Measurements from ENCODE around the gene TCERG1L. TPM values are rescaled to one million over a fixed set of nuclear protein-coding genes. Genes with fewer than 3 reads are reported as not detected.

TCERG1L gene
- total RNA-seq (2021) (not detected in 2 replicates), Bru-seq, nascent RNA (not detected), BruChase-seq, experiment 1, labeled RNA remaining after a 2-hour chase (percentile 0 among the genes with signal in this experiment), BruChase-seq, experiment 2, labeled RNA remaining after a 6-hour chase (not detected)
- long read RNA-seq, result 0 reads

GRCh38 chr10:131311661-131312477 is at the start of gene TCERG1L:
TSS of gene TCERG1L (minus strand) at chr10:131311721. CDS start at chr10:131311635, 86 bp downstream.
- Histone ChIP-seq H3K27ac (no peak within 1 kb of the TSS), H3K79me2 (ENCODE audit: low read depth) (no peaks in the 10 kb centered on the region), H3K4me2 (no peak within 1 kb of the TSS), H3K9me3 (ENCODE audit: insufficient read depth, low read depth) (no peaks in the 10 kb centered on the region), H3K27me3 (ENCODE audit: insufficient read depth, low read depth) (peaks cover 5% of the 10 kb centered on the region; the same call in 1 of the 2 replicates), H3K4me1 (replicated peaks; ENCODE audit: insufficient read depth) (no peaks in the 10 kb centered on the region), H3F3A (ENCODE audit: insufficient read depth, low read depth) (no peaks in the 10 kb centered on the region), H3K4me3 (no peak within 1 kb of the TSS), H2AFZ (no peak within 1 kb of the TSS), H3K36me3 (ENCODE audit: low read depth) (no peaks in the 10 kb centered on the region), H3K9me2 (ENCODE audit: insufficient read depth) (no peaks in the 10 kb centered on the region), H4K20me1 (ENCODE audit: insufficient read depth) (no peaks in the 10 kb centered on the region)
- no peak for TF ChIP-seq CTCF (conservative IDR thresholded peaks at IDR 0.05)
- no peak for TF ChIP-seq EZH2 (IDR thresholded peaks at IDR 0.05; ENCODE audit: low read depth)
- intact Hi-C loops (cut with micrococcal nuclease; ENCODE audit: unreplicated experiment), result no loop called here
- BruUV-seq (replicated peaks), result no TSS peak
- CTCF ChIA-PET, result no interaction called here
- DNase-seq, result no peak
- POLR2A ChIA-PET (ENCODE audit: unreplicated experiment), result no interaction called here

GRCh38 chr10:131358741-131359442 is 47.4 kb upstream of the TCERG1L start:
- H3K9me3 ChIP-seq (ENCODE audit: insufficient read depth, low read depth), result no peaks in the 10 kb centered on the region
- intact Hi-C loops (cut with micrococcal nuclease; ENCODE audit: unreplicated experiment), result no loop called here
- CTCF ChIA-PET, result no interaction called here
- no peaks in the 10 kb centered on the region for H3K9me2 ChIP-seq (ENCODE audit: insufficient read depth)
- no peaks in the 10 kb centered on the region for H3K36me3 ChIP-seq (ENCODE audit: low read depth)
- no peaks in the 10 kb centered on the region for H3K4me1 ChIP-seq (replicated peaks; ENCODE audit: insufficient read depth)
- H3K79me2 ChIP-seq (ENCODE audit: low read depth), result no peaks in the 10 kb centered on the region
- no TSS peak for BruUV-seq (replicated peaks)
- H3K27me3 ChIP-seq (ENCODE audit: insufficient read depth, low read depth), result peaks cover 17% of the 10 kb centered on the region; the same call in 1 of the 2 replicates
- POLR2A ChIA-PET (ENCODE audit: unreplicated experiment), result no interaction called here
- no peak for TF ChIP-seq CTCF (conservative IDR thresholded peaks at IDR 0.05)
- no peak for TF ChIP-seq EZH2 (IDR thresholded peaks at IDR 0.05; ENCODE audit: low read depth)
- no peak overlapping the region for H2AFZ ChIP-seq
- no peak for DNase-seq
- H3K27ac ChIP-seq, result no peak overlapping the region
- no peak overlapping the region for H3K4me3 ChIP-seq
- no peaks in the 10 kb centered on the region for H4K20me1 ChIP-seq (ENCODE audit: insufficient read depth)
- no peak overlapping the region for H3K4me2 ChIP-seq
- H3F3A ChIP-seq (ENCODE audit: insufficient read depth, low read depth), result no peaks in the 10 kb centered on the region

- BruUV-seq (replicated peaks), result no TSS peak
- intact Hi-C loops (cut with micrococcal nuclease; ENCODE audit: unreplicated experiment), result no loop called here
- Histone ChIP-seq H3F3A (ENCODE audit: insufficient read depth, low read depth) (no peaks in the 10 kb centered on the region), H3K9me3 (ENCODE audit: insufficient read depth, low read depth) (no peaks in the 10 kb centered on the region), H3K27me3 (ENCODE audit: insufficient read depth, low read depth) (peaks cover 22% of the 10 kb centered on the region; the same call in 1 of the 2 replicates), H3K36me3 (ENCODE audit: low read depth) (no peaks in the 10 kb centered on the region), H3K4me3 (no peak overlapping the region), H4K20me1 (ENCODE audit: insufficient read depth) (no peaks in the 10 kb centered on the region), H3K4me1 (replicated peaks; ENCODE audit: insufficient read depth) (no peaks in the 10 kb centered on the region), H2AFZ (no peak overlapping the region), H3K9me2 (ENCODE audit: insufficient read depth) (no peaks in the 10 kb centered on the region), H3K79me2 (ENCODE audit: low read depth) (no peaks in the 10 kb centered on the region), H3K27ac (no peak overlapping the region), H3K4me2 (no peak overlapping the region)
- CTCF ChIA-PET, result no interaction called here
- POLR2A ChIA-PET (ENCODE audit: unreplicated experiment), result no interaction called here
- TF ChIP-seq CTCF (conservative IDR thresholded peaks at IDR 0.05) (no peak), EZH2 (IDR thresholded peaks at IDR 0.05; ENCODE audit: low read depth) (no peak)
- DNase-seq, result no peak
Measured at GRCh38 chr10:131356442-131356841, 44.9 kb upstream of the TCERG1L start.

All from PC-9 (cell line).